Measurements from ENCODE around the gene TOMM70.
A peak's percentile ranks its signal among the peaks of the same experiment; 100 is the strongest.

Gene TOMM70

GRCh38 chr3:100411091-100411982 is 10.4 kb upstream of the TOMM70 start:
- DNase-seq, result no peak

- DNase-seq, result no peak
Measured at GRCh38 chr3:100407977-100408532, 7.2 kb upstream of the TOMM70 start.

GRCh38 chr3:100407164-100407563 is 6.3 kb upstream of the TOMM70 start:
- DNase-seq, result no peak

- no peak for DNase-seq
Measured at GRCh38 chr3:100404250-100404548, 3.3 kb upstream of the TOMM70 start.

- no peak for DNase-seq
Measured at GRCh38 chr3:100403362-100404249, 2.7 kb upstream of the TOMM70 start.

- DNase-seq, result no peak
Measured at GRCh38 chr3:100402891-100403290, 2.0 kb upstream of the TOMM70 start.

GRCh38 chr3:100402256-100402655 is 1.4 kb upstream of the TOMM70 start:
- peak; percentile 1 for DNase-seq

GRCh38 chr3:100401674-100402041 is 769 bp upstream of the TOMM70 start:
- DNase-seq, result peak; percentile 60

GRCh38 chr3:100400419-100400779 is 490 bp downstream of the TOMM70 start:
- DNase-seq, result peak; percentile 32

- no peak for DNase-seq
Measured at GRCh38 chr3:100399341-100400071, 1.4 kb downstream of the TOMM70 start.

- DNase-seq, result no peak
Measured at GRCh38 chr3:100396967-100397366, 3.9 kb downstream of the TOMM70 start.

- no peak for DNase-seq
Measured at GRCh38 chr3:100395679-100396431, 5.0 kb downstream of the TOMM70 start.

- DNase-seq, result no peak
Measured at GRCh38 chr3:100389025-100389424, 11.9 kb downstream of the TOMM70 start.

GRCh38 chr3:100386437-100387074 is 14.3 kb downstream of the TOMM70 start:
- no peak for DNase-seq

GRCh38 chr3:100384733-100385525 is 16.0 kb downstream of the TOMM70 start:
- DNase-seq, result no peak

GRCh38 chr3:100376301-100376700 is 24.6 kb downstream of the TOMM70 start:
- DNase-seq, result no peak

- no peak for DNase-seq
Measured at GRCh38 chr3:100374521-100374920, 26.4 kb downstream of the TOMM70 start.

GRCh38 chr3:100370756-100371155 is 30.1 kb downstream of the TOMM70 start:
- no peak for DNase-seq

GRCh38 chr3:100368441-100368840 is 32.4 kb downstream of the TOMM70 start:
- DNase-seq, result no peak

- DNase-seq, result no peak
Measured at GRCh38 chr3:100366424-100366823, 34.5 kb downstream of the TOMM70 start.

GRCh38 chr3:100364421-100364820 is 36.5 kb downstream of the TOMM70 start:
- no peak for DNase-seq

All from CD4-positive, alpha-beta T cell treated with Interleukin-12 subunit alpha and Interleukin-12 subunit beta, for 1 hour (primary cell).